Hematopoietic multipotent progenitor cell treated with erythropoietin and hydrocortisone succinate and interleukin-3 and kit ligand, for 17 days (in vitro differentiated cells): ENCODE measurements around the gene FOXP1.

Source experiments
- DNase-seq: peaks from one replicate; pipeline ENCODE4 v3.0.0-alpha.2; 2015; ENCODE audit warnings: low spot score

Gene FOXP1

DNA sequence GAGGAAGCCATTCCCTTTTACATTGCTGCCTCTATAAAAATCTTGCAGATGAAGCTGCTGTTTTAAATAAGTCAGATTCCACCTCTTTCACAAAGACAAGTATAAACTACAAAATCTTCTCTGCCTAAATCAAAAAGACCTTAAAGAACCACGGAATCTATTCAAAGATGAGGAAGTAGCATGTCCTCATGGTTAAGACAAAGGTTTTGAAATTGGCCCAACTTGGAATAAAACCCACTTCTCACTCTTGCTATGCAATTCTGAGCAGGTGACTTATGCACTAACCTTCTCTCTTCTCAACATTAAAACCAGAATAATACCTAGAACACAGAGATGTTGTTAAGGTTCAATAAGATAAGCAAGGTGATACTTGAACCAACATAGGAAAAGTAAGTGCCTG lies 97.6 kb downstream of the FOXP1 start:
- DNase-seq, result no peak

DNA sequence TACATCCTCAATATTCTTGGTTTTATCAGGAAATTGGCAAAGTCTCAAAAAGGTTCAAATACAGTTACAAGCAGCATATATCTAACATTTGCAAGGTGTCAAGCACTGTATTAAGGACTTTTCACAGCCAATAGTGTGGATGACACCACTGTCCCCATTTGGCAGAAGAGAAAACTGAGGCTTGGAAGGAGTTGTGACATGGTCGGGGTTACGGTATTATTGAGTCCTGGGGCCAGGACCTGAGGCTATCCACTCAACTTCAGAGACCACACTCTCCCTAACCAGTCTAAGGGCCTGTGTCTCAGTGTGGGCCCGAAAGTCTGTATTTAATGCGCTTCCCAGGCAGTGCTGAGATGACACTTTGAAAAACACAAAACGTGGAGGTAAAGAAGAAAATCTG lies 99.1 kb downstream of the FOXP1 start:
- DNase-seq, result no peak

DNA sequence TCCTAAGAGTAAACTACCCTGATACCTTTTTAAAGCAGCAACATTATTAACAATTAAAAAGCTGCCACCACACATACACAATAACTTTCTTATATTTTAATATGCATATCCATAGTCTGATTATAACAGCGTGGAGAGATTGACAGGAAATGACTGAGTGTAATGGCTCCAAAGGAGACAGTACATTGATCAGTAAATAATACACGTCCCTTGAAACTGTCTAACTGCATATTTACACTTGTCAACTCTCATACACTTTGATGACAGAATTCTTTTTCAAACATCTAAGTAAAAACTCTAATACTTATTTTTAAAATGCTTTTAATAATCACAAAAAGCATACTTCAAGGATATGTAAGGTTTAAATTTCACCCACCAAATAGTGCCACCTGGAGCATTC lies 99.5 kb downstream of the FOXP1 start:
- no peak for DNase-seq

DNA sequence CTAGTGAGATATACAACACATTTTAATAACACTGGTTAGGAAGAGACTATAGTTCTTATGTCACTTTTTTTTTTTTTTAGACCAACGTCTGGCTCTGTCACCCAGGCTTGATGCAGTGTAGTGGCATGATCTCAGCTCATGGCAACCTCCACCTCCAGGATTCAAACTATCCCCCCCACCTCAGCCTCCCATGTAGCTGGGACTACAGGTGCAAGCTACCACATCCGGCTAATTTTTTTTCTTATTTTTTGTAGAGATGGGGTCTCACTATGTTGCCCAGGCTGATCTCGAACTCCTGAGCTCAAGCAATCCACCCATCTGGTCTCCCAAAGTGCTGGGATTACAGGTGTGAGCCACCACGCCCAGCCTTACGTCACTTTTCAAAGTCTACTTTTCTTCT lies 100.8 kb downstream of the FOXP1 start:
- no peak for DNase-seq

DNA sequence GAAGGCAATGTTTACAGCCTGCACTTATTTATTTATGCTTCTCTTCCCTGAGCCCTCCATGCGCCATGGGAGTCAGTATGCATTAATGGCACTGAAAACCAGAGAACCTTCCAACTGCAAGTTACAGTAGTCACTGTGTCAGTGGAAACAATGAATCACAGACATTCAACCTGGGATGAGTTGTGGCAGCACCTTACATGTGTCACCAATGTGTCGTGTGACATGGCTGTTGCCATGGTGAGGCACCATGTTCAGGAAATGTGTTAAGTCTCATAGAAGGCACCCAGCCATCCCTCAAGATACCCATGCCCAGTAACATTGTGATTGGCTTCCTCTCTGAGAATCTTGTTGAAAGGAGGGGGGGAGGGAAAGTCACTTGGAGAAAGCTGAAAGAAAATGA lies 105.0 kb downstream of the FOXP1 start:
- DNase-seq, result peak; percentile 50

DNA sequence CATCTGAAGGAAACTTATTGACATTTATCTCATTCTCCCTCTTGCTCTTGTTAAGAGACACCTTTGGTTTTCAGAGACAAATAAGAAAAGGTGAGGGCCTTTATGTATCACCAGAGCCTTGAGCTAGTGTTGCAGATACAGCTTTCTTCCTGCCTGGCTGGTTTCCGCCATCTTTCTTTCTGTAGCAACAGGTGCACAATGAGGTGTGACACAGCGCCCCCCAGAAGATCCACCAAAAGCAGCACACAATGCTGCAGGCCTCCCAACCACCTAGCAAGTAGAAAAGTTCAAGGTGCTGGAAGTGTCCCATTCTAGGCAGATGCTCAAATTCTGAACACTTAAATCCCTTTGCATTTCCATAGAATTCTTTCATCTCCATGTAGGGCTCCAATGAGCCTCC lies 106.6 kb downstream of the FOXP1 start:
- DNase-seq, result no peak

DNA sequence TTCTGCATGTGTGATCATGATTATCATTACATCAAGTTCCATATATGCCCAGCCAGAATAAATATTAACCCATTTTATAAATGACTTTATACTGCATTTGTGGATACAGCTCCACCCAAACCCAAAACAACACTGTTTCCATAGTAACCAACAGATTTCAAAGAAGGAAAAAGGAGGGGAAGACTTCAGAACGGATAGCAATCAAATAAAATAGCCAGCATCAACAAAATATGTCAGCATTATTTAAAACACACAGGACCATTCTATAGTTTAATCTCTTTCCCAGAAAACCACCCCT lies 114.4 kb downstream of the FOXP1 start:
- DNase-seq, result no peak

DNA sequence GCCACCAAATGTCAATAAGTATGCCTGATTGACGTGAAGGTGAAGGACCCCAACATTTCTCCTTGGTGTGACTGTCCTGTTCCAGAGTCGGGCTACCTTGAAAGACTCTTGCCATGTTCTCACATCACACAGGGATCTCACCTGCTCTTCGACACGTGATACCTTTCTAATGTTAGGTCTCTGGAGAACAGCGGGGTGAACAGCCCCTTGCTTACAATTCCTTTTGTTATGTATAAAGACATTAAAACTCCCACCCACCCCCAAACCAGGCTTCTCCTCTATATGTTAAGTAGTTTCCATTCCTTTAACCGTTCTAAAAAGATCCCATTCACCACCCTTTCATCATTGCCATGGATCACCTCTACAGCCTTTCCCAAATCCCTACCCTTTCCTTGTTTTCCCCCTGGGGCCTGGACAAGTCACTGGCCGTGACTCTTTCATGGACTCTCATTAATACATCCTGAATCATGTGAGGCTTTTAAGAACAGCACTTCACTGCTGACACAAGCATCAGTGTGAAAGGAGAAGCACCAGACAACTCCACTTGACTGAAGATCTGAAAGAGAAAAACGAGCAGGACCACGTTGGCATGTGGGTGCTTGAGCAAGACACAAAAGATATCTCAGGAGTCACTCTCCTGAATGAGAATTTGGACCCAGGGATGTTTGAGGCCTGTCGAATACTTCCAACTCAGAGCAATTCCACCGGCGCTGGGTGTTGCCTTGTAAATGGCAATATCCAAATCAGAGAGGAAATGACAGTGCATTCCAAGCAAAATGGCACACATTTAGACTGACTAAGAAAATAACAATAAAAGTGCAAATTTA lies 115.0 kb downstream of the FOXP1 start:
- DNase-seq, result no peak

DNA sequence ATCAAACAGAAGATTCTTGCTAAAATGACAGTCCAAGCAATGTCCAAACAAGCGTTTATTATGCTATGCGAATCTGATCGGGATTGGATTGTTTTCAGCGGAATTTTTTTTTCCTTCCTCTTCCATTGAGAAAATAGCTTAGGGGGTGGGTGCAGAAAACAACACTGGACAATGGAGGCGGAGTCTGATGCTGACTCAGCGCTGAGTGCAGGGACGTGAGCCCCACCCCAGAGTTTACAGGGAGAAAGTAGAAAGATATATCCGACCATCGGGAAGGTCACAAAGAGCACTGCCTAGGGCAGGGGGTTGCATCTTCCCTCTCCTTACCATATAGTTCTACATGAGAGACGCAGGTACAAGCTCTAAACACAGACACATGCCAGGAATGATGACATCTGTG lies 117.0 kb downstream of the FOXP1 start:
- DNase-seq, result no peak

DNA sequence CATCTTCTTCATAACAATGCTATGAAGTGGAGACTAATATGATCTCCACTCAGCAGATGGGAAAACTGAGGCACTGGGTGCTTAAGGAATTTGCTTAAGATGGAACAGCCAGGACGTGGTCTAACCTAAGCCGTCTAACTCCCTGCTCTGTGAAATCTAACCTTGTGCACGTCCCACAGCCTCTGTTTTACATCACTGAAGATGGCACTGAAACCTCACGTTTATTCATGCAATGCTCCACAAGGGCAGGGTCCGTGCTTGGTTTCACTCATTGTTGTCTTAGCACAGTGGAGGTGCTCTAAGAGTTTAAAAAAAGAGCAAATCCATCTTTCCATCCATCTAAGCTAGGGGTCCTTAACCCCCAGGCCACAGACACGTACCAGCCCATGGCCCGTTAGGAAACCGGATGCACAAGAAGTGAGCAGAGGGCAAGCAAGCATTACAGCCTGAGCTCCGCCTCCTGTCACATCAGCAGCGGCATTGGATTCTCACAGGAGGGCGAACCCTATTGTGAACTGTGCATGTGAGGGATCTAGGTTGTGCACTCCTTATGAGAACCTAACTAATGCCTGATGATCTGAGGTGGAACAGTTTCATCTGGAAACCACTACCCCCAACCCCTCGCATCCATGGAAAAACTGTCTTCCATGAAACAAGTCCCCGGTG lies 118.0 kb downstream of the FOXP1 start:
- DNase-seq, result no peak

DNA sequence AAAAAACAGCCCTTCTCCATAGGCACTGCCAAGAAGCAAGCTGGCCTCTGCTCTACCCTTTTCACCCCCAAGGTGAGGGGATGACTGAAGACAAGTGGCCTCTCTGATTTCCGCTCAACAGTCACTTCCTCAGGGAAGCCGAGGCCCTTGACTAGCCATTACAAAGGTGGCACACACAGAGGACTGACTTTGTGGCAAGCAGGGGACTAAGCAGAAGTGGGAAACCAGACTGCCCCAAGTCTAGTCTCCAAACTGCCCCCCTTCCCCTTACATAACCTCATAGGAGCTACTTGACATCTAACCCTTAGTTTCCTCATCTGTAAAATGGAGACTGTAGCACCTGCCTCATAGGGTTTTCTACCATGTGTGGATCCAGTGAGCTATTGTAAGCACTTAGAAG lies 118.9 kb downstream of the FOXP1 start:
- no peak for DNase-seq

DNA sequence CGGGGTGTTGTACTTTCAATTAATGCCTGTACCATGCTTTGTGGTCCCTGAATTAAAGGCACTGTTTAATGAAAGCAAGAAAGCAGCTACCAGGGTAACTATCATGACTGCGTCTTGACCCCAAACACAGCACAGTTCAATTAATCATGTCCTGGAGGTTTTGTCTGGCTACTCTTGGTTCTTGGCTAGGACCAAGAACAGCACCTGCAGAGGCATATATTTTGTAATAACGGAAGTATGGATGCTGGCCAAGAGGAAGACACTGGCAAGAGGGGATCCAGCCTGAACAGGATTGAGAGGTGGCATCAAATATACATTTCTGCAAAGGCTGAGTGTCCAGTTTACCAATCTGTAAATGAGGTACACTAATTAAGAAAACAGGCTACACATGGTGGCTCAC lies 119.9 kb downstream of the FOXP1 start:
- no peak for DNase-seq

DNA sequence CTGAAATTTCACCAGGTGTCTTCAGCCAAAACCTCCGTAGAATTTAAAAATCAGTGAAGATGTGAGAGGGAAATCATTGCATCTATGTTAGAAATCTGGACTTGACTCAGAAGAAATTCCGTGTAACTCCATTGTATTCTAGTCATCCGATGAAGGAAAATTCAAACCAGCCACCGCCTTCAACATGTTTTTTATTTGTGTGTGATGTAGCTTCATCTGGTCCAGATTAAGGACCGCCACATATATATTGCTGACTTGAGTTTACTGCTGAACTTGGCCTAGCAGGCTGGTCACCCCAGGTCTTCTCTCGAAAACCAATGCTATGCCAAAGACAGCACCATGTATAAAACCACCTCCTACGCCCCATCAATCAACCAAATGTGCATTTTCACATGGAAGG lies 120.9 kb downstream of the FOXP1 start:
- no peak for DNase-seq

DNA sequence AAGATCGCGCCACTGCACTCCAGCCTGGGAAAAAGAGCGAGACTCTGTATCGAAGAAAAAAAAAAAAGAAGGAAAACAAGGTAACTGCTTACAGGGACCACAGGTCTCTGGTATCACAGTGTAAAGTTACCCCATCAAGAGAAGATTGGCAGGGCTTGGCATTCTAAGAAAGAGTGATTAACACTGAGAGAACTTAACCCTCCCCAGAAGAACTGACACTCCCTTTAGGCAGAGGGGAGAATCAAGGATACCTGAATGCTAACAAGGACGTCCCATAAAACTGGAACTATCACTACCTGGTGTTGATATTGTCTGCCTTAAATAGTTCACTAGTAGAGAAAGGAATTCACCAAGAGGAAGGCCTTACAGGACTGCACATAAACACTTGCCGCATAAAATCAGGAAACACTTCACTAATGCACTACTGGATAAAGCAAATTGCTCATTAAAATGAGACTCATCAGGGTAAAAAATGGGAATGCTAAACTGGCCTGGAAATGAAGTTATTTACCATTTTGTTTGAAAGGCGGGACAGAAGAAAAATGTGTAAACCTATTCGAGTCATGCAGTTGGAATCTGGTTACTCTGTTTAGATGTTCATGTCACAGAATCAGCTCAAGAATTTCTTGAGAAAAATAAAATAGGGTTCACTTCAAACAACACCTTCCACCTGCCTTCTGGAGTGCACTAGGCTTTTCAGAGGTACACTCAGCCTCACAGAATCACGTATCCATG lies 121.6 kb downstream of the FOXP1 start:
- DNase-seq, result no peak

DNA sequence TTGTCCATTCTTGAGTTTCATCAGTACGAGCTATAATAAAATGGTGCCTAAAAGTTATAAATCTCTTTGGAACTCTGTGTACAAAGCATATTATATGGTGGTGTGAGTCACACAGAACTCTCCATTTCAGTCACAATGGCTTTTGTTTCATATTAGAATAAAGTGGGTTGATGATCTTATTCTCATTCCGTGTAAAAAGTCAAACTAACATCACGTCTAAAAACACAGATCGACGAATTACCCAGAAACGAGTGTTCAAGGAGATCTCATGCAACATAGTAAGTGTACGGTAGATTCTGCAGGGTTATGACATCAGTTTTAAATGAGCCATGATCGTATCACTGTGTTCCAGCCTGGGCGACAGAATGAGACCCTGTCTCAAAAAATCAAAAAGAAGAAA lies 122.4 kb downstream of the FOXP1 start:
- no peak for DNase-seq

DNA sequence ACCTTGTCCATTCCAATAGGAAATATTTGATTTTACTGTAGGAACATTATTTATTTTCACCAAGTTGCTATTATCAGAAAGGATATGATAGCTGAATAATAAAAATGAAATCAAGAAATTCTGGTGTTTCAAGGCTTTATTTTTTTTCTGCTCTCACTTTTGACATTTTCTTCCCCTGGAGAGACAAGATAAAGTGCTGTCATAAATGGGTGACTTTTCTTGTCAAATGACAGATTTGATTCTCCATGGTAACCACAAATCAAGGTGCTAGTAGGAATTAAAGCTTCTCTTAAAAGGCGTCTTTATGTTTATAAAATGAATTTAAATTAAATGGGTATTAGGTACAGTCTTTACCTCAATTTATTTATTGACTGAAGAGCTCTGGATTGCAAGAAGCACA lies 124.6 kb downstream of the FOXP1 start:
- DNase-seq, result no peak

DNA sequence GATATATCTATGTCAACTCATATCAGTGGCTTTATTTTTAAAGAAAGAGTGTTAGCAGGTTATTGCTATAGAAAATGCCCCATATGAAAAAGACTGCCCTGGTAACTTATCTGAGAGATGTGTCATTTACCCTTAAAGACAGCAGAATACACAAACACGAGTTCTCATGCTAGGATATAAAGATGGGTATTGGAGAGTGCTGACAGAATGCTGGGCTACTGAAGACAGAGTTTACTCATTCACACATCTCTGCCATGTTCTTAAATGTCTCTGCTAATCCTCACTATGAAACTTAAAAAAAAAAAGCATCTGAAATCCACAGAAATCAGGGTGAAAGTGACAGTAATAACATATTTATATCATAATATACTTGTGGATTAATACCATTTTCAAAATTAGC lies 126.7 kb downstream of the FOXP1 start:
- no peak for DNase-seq

DNA sequence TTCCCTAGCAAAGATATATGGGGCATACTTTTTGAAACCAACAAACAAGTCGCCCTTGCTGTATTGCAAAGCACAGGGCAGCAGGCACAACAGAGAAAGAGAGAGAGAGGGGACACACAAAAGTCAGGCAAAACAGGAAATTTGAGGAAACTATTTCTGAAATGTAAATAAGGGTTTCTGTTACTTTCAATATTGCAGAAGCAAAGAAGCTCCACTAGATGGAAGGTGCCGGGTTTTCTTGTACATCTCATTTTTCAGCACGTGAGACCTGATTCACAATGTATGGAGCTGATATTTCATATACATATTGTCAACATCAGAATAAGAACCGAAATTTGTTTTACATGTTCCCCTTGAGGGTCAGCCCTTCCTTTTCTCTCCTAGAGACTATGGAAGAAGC lies 127.4 kb downstream of the FOXP1 start:
- no peak for DNase-seq

DNA sequence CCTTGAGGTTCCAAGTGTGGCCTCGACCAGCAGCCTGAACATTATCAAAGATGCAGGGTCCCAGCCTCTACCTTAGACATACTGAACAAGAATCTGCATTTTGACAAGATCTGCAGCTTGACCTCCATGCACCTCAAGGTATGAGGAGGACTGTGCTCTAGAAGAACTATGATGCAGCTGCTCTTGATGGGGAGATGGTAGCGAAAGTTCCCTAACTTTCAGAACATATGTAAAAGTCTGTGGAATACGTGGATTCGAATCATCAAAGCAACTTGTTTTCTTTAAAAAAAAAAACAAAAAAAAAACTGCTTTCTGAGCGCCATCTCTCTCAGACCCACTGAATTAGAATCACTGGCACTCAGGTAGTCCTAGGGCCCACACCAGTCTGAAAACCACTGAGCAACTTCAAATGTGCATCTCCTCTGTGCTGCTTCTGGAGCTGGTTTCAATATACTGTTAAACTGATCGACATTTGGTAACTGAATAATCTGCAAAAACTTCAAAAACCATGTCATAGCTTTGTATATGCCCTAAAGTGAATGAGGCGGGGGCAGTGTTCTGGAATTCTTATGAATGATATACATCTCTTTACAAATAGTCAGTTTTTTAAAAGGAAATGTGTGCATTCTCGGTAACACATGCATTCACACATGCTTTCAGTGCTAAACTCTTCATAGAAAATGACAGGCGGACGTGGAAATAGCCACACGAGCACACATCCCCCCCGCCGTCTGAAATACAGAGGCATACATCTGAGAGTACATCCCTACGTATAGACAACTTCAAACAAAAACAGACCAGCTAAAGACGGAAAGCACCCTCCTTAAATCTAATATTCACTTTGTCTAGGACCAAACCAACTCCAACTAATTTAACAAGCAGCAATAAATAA lies 128.8 kb downstream of the FOXP1 start:
- DNase-seq, result no peak

DNA sequence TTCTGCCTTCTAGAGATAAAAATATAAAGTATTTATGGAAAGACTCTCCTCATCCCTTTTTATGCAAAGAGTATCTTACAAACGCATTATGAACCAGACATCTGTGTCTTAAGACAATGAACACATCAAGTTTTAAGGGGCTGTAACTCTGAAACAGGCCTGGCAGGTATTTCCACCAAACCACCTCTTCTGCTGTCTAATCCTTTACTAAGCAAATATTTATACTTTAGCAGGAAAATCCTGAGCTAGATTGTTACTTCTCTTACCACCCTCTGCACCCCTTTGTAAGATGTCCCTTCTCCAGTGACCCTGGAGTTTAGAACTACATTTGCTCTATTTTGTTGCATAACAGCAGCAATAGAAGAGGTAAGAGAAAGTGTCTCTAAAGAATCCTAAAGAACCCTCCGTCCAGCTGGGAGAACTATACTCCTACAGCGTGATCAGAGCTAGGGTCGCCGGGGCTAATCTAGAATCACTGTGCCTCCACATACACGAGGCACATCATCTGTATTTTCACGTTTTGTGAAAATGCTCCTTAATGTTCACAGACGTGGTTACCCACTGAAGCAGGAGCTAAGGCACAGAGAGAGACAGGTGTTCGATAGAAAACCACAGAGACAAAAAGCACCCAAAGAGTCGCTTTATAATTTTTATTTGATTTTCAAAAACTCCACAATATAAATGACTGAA lies 129.6 kb downstream of the FOXP1 start:
- DNase-seq, result no peak

DNA sequence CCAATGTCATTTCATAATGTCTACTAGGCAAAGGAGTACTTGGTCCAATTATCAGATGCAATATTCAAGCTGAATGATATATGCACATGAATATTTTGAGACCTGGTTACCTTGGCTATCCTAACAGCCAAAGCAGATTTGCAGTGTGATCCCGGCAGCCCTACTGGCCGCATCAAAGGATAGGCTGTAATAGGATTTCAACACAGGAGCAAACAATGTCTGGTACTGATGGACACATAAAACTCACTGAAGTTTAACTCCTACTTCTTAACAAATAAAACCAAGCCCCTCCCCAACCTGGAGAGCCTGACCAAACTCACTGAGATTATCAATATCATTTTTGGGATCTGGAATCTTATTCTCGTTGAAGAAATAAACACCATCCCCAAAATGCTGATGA lies 130.2 kb downstream of the FOXP1 start:
- DNase-seq, result no peak

DNA sequence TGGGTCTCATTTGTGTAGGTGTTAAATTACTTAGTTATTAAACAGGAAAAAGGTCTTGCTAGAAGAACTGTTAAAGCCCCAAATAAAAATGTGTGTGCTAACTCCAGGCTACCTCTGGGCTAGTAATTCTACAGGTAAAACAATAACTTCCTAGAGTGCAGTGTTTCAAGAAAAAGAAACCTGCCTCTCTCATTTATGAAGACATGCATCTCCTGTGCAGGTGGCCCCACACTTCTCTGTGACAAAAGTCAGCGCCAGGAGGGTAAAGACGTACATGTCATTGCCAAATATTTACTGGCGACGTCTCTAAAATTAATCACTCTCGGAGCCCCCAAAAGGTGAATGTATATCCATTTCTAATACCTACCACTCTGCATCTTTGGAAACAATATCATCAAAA lies 131.7 kb downstream of the FOXP1 start:
- no peak for DNase-seq
